OCI-LY7 (cell line): ENCODE data around the gene MAGI1. TPM values are rescaled to one million over a fixed set of nuclear protein-coding genes. Genes with fewer than 3 reads are reported as not detected.

ENCODE experiments used
- BruUV-seq: library from RNA; stranded (reverse); fragments of 400-500 nt; replicated peaks from 2 replicates; lab custom pipeline; 2021; lab: Mats Ljungman, UMichigan
- CTCF ChIA-PET: fragments of 300-600 bp; sonication (Branson Sonifier 250); formaldehyde crosslinking; loops from one replicate; lab custom pipeline; 2022; ENCODE audit warnings: antibody characterized with exemption; ENCODE audit not compliant: unreplicated experiment; lab: Charles Lee
- POLR2A ChIA-PET: fragments of 300-600 bp; sonication (Branson Sonifier 250); formaldehyde crosslinking; loops from one replicate; lab custom pipeline; 2022; ENCODE audit warnings: antibody characterized with exemption; lab: Charles Lee
- DNase-seq: peaks from one replicate; pipeline ENCODE4 v3.0.0-alpha.2; 2015; ENCODE audit warnings: low spot score
- H2AFZ ChIP-seq: fragments of 200-600 bp; sonication (generic), shearing (Covaris generic); 2 replicates; pipeline ENCODE4 v1.6.1; 2014; ENCODE audit warnings: mild to moderate bottlenecking, antibody characterized with exemption, low read length, moderate library complexity
- H3K27ac ChIP-seq: fragments of 200-600 bp; sonication (generic); 2 replicates; pipeline ENCODE4 v1.5.1; 2014; ENCODE audit warnings: mixed run types, low read depth, mild to moderate bottlenecking, moderate library complexity, low read length, inconsistent platforms; ENCODE audit not compliant: poor library complexity, severe bottlenecking
- H3K36me3 ChIP-seq: fragments of 200-600 bp; sonication (generic); 2 replicates; pipeline ENCODE4 v1.6.1; 2014; ENCODE audit warnings: mild to moderate bottlenecking, antibody characterized with exemption, low read length, moderate library complexity, mixed read lengths; ENCODE audit not compliant: insufficient read depth
- H3K4me1 ChIP-seq: fragments of 200-600 bp; sonication (generic); 2 replicates; pipeline ENCODE4 v1.5.1; 2014; ENCODE audit warnings: mild to moderate bottlenecking, low read length; ENCODE audit not compliant: insufficient read depth, poor library complexity, severe bottlenecking
- H3K4me2 ChIP-seq: fragments of 200-600 bp; sonication (generic); 2 replicates; pipeline ENCODE4 v1.6.1; 2014; ENCODE audit warnings: mild to moderate bottlenecking, low read length
- H3K4me3 ChIP-seq: fragments of 200-600 bp; sonication (generic); 2 replicates; pipeline ENCODE4 v1.5.1; 2014; ENCODE audit warnings: mild to moderate bottlenecking, low read depth, low read length; ENCODE audit not compliant: poor library complexity, severe bottlenecking
- H3K79me2 ChIP-seq: fragments of 200-600 bp; sonication (generic); 2 replicates; pipeline ENCODE4 v1.6.1; 2016; ENCODE audit warnings: low read depth, mild to moderate bottlenecking, low read length, moderate library complexity, mixed read lengths; ENCODE audit not compliant: insufficient read depth
- H3K9me2 ChIP-seq: fragments of 200-600 bp; sonication (generic); 2 replicates; pipeline ENCODE4 v1.6.1; 2016; ENCODE audit warnings: mild to moderate bottlenecking, low read length, mixed read lengths; ENCODE audit not compliant: insufficient read depth
- H3K9me3 ChIP-seq: fragments of 200-600 bp; sonication (generic); 2 replicates; pipeline ENCODE4 v1.6.1; 2014; ENCODE audit warnings: mild to moderate bottlenecking, mixed run types, low read length, mixed read lengths
- H4K20me1 ChIP-seq: fragments of 200-600 bp; sonication (generic); 2 replicates; pipeline ENCODE4 v1.6.1; 2014; ENCODE audit warnings: mild to moderate bottlenecking, antibody characterized with exemption, low read length, moderate library complexity, mixed read lengths; ENCODE audit not compliant: insufficient read depth
- EZH2phosphoT487 ChIP-seq: fragments of 200-600 bp; sonication (generic); IDR thresholded peaks from 2 replicates; pipeline ENCODE4 v1.6.1; 2018; ENCODE audit warnings: low read depth, borderline replicate concordance, mild to moderate bottlenecking, mixed run types, antibody characterized with exemption, low read length, moderate library complexity, mixed read lengths
- intact Hi-C: fragments of 100-400 bp; cut with micrococcal nuclease; formaldehyde crosslinking; loops from one replicate; pipeline ENCODE4 v1.10.0; 2022; ENCODE audit not compliant: unreplicated experiment
- total RNA-seq, 2 experiments: library from RNA; depleted of rRNA in 1 of 2; stranded (reverse); fragments of >200 nt in 1 of 2; shearing (Covaris generic) in 1 of 2; gene quantifications; 2 replicates each; pipeline ENCODE4 v1.2.3, GENCODE V29; 2014 to 2022
- TF ChIP-seq, protein P1 (sequence below): fragments of 200-600 bp; sonication (generic); conservative IDR thresholded peaks from 2 replicates; pipeline ENCODE4 v1.5.1; 2014; ENCODE audit warnings: mild to moderate bottlenecking, antibody characterized with exemption, low read length, moderate library complexity, mixed read lengths

MAGI1 gene
- total RNA-seq, 2 experiments from 2014 or later, result 0.63 to 2.5 TPM

DNA sequence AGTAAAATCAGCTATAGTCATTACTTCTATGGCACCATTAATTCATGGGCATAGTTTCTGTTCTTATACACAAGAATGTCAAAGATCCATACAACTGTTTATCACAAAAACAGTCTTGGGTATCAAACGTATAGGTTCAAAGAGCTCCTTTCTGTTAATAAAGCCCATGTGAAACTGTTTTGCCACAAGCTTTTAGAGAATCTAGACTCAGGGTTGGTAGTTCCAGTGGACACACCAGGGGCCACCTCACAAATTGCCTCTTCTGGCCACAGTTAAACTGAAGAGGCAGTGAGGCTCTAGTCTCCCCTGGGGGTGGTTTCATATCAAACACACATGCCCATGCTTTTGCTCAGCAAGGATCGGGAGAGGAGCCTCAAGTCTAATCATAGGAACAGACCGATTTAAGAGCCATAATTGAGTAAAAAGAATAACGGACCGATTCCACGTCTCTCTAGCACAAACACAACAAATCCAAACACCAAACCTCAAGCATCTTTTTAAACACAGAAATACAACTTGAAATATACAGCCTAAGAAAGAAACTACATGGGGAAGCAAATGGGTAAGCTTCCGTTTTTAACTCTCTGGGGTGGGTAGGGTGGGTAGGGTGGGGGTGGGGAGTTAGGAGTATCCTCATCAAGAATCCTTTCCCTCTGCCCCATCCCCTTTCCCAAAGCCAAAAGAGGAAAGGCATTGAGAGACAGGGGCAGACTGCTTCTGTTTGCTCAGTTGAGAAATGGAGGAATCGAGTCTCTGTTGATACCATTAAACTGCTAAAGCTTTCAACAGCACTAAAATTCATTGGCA lies 443.3 kb downstream of the MAGI1 start:
- no peak for TF ChIP-seq EZH2phosphoT487
- H4K20me1 ChIP-seq, result no peaks in the 10 kb centered on the region
- CTCF ChIA-PET, result interaction anchor here (0.7 kb wide), 1 partner anchor 221 kb away, joined by 4 read pairs; no protein-coding TSS in a partner anchor
- H3K36me3 ChIP-seq, result no peaks in the 10 kb centered on the region
- H3K4me2 ChIP-seq, result no peak overlapping the region
- DNase-seq, result no peak
- no TSS peak for BruUV-seq
- H3K4me3 ChIP-seq, result no peak overlapping the region
- POLR2A ChIA-PET, result interaction anchor here (0.7 to 1.1 kb wide), 2 partner anchors 9 to 19 kb away, joined by 3 read pairs; no protein-coding TSS in a partner anchor
- H3K4me1 ChIP-seq, result no peaks in the 10 kb centered on the region
- no peaks in the 10 kb centered on the region for H3K79me2 ChIP-seq
- no peaks in the 10 kb centered on the region for H3K9me3 ChIP-seq
- H3K9me2 ChIP-seq, result no peaks in the 10 kb centered on the region
- intact Hi-C loops, result no loop called here
- no peak overlapping the region for H3K27ac ChIP-seq
- H2AFZ ChIP-seq, result no peak overlapping the region

DNA sequence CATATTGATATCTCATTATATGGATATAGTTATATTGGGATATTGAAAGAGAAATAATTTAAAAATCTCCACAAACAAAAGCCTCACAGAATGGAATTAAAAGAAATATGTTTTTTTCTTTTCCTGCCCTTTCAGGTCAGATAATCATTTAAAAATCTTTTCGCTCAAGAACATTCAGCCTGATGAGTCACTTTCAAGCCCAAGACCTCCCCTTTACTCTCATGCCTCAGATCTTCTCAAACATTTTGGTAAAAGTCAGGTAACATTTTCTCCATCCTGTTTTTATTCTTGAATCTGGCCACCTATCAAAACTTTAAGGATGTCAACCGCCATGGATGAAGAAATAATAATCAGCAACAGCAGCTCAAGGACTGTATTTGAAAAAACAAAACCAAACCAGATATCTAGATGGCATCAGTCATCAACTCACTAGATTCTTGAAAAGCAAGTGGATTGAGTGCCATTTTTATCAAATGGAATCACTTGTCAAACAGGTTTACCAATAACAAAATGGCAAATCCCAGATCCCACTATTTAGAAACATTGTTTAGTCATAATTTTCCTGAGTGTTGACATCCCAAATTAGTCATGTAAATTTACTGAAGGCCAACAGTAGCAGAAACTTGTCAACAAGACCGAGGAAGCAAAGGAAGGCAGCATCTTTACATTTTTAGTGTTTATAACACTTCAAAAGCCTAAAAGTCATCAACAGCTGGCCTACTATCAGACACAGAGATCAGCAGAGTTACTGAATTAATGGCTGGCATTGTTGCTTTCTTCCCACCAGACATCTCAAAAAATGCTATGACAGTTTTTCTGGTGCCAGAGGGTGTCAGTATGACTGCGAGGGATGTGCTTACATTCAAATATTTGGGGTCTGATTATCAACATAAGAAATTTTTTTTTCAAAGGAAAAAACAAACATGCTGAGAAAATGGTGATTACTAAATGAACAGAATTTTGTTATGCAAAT lies 444.7 kb downstream of the MAGI1 start:
- Histone ChIP-seq H3K4me1 (no peaks in the 10 kb centered on the region), H3K79me2 (no peaks in the 10 kb centered on the region), H3K4me3 (no peak overlapping the region), H3K36me3 (no peaks in the 10 kb centered on the region), H3K4me2 (no peak overlapping the region), H3K9me2 (no peaks in the 10 kb centered on the region), H2AFZ (no peak overlapping the region), H3K27ac (no peak overlapping the region), H3K9me3 (no peaks in the 10 kb centered on the region), H4K20me1 (no peaks in the 10 kb centered on the region)
- BruUV-seq, result no TSS peak
- TF ChIP-seq, protein P1, sequence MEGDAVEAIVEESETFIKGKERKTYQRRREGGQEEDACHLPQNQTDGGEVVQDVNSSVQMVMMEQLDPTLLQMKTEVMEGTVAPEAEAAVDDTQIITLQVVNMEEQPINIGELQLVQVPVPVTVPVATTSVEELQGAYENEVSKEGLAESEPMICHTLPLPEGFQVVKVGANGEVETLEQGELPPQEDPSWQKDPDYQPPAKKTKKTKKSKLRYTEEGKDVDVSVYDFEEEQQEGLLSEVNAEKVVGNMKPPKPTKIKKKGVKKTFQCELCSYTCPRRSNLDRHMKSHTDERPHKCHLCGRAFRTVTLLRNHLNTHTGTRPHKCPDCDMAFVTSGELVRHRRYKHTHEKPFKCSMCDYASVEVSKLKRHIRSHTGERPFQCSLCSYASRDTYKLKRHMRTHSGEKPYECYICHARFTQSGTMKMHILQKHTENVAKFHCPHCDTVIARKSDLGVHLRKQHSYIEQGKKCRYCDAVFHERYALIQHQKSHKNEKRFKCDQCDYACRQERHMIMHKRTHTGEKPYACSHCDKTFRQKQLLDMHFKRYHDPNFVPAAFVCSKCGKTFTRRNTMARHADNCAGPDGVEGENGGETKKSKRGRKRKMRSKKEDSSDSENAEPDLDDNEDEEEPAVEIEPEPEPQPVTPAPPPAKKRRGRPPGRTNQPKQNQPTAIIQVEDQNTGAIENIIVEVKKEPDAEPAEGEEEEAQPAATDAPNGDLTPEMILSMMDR, result no peak
- TF ChIP-seq EZH2phosphoT487, result no peak
- POLR2A ChIA-PET, result interaction anchor here (1.1 kb wide), 1 partner anchor 8 kb away, joined by 3 read pairs; no protein-coding TSS in a partner anchor
- CTCF ChIA-PET, result no interaction called here
- no peak for DNase-seq
- intact Hi-C loops, result no loop called here

DNA sequence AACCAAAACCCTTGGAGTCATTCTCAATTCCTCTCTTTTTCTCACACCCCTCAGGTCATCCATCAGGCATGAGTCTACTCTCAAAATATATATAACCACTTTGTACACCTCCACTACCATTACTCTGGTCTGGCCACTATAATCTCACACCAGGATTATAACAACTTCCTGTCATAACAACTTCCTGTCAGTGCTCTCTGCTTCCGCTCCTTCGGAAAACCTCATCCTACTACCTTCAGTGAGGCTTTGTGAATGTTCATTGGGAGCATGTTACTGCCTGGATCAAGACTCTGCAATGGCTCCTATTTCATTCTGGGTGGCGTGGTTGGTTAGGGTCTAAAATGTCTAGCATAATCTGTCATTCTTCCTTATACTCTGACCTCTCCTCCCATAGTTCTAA lies 447.4 kb downstream of the MAGI1 start:
- Histone ChIP-seq H3K9me2 (no peaks in the 10 kb centered on the region), H3K36me3 (no peaks in the 10 kb centered on the region), H3K9me3 (no peaks in the 10 kb centered on the region), H2AFZ (no peak overlapping the region), H3K4me2 (no peak overlapping the region), H4K20me1 (no peaks in the 10 kb centered on the region), H3K27ac (no peak overlapping the region), H3K4me1 (no peaks in the 10 kb centered on the region), H3K4me3 (no peak overlapping the region), H3K79me2 (no peaks in the 10 kb centered on the region)
- no peak for DNase-seq
- intact Hi-C loops, result no loop called here
- ChIA-PET POLR2A (no interaction called here), CTCF (no interaction called here)
- TF ChIP-seq, protein P1, result no peak
- TF ChIP-seq EZH2phosphoT487, result no peak
- BruUV-seq, result no TSS peak
